GM19452 (cell line): ENCODE data around the gene NPR1.
A peak's percentile ranks its signal among the peaks of the same experiment; 100 is the strongest.
"Not testable (repeated sequence)": the region's sequence is repeated elsewhere in the genome, so short reads cannot be mapped to it uniquely, and the experiment has no call there.

Source experiments
- ATAC-seq: cut with Tn5 transposase; IDR thresholded peaks from one replicate; pipeline ENCODE4 v1.9.1; 2021; ENCODE audit not compliant: unreplicated experiment

The NPR1 gene

DNA sequence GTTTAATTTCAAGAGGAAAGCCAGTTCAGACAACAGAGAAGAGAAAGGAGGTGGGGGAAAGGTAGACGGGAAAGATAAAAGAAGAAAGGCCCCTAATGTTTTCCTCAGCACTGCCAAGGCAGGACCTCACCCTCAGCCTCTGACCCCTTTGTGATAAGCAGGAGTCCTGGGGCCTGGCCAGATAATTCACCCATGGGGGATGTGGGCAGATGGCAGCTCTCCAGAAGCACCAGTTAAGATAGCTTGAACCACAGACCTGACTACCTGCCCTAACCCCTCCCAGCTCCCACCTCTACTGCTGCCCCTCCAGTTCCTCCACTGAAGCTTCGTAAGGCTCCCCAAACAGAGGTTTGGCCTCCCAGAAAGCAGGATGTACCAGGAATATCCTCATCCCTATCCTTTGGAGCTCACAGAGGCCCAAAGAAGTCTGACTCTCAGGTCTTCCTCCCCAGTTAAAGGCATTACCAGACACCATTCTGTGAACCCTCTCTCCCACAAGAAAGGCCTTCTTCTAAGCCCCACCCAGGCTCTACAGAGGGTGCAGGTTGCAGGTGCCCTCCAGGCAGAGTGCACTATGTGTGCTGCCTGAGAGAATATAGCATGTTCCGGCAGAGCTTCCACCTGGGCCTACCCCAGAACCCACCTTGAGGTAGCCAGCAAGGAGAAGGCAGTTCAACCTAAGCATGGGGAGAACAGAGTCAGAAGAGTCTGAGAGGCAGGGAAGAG, 29.2 kb upstream of the NPR1 start:
- ATAC-seq, result no peak

GRCh38 chr1:153649863-153650235, 28.6 kb upstream of the NPR1 start:
- ATAC-seq, result no peak

DNA sequence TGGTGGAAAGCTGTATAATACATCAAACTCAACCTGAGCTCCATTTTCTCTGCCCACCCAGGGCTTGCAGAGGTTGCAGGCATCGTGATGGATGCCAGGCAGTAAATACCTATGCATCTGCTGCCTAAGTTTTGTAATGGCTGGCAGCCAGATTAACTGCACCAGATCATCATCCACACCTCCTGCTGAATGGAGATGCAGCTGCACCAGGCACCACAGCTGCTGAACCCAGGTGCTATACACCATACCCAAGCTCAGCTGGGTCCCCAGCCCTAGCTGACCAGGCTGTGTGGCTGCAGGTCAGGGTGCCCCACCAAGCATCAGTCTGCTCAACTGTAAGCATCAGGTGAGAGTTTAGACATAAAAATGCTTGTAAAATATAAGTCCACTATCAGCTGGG, 26.7 kb upstream of the NPR1 start:
- no peak for ATAC-seq

- no peak for ATAC-seq
Observed at GRCh38 chr1:153652805-153653500, 25.5 kb upstream of the NPR1 start.

- ATAC-seq, result no peak
Observed at GRCh38 chr1:153655333-153655732, 23.2 kb upstream of the NPR1 start.

- ATAC-seq, result peak; percentile 95
Observed at GRCh38 chr1:153658400-153659174, 19.9 kb upstream of the NPR1 start, which contains the start of gene SNAPIN. SNAPIN (plus strand) TSS chr1:153658703; CDS start chr1:153658744, 41 bp downstream.

DNA sequence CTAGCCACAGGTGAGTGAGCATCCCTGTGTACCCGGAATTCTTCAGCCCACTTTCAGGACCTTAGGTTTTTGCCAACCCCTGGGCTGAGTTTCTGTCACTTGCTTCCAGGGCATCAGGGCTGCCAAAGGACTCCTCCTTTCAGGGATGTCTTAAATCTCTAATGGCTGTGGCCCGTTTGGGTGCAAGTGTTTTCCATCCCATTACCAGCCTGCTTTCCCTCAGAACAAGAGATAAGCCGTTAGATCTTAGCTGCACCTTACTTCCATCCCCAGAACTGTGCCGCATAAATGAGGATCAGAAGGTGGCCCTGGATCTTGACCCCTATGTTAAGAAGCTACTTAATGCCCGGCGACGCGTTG, 19.3 kb upstream of the NPR1 start:
- ATAC-seq, result no peak

- ATAC-seq, result no peak
Observed at GRCh38 chr1:153659656-153660055, 18.8 kb upstream of the NPR1 start.

- no peak for ATAC-seq
Observed at GRCh38 chr1:153661111-153661708, 17.3 kb upstream of the NPR1 start.

DNA sequence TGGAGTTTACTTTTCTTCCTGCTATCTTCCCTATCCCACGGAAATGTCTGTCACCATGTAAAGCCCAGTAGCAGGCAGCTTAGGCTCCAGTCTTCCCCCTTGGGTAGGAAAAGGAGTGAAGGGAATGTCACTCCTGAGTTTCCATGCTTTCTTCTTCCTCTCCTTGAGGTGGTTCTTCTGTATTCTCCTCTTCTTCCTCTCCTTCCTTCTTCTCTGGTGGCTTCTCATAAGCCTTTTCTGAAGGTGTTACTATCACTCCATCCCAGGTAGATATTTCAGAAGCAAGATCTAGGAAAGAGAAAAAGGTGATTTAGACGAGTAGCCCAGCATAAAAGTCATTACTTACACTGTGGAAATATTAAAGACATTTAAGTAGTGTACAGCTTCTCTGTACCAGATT, 16.2 kb upstream of the NPR1 start:
- no peak for ATAC-seq

DNA sequence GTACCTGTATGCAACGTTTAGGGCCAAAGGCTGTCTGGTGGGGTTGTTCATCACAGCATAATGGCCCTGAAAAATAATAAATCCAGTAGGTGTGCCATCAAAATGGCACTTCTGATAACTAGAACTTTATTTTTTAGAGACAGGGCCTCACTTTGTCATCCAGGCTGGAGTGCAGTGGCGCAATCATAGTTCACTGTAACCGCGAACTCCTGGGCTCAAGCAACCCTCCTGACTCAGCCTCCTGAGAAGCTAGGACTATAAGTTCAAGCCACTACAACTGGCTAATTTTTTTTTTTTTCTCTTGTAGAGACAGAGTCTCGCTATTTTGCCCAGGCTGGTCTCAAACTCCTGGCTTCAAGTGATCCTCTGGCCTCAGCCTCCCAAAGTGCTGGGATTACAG, 15.3 kb upstream of the NPR1 start:
- ATAC-seq, result no peak

DNA sequence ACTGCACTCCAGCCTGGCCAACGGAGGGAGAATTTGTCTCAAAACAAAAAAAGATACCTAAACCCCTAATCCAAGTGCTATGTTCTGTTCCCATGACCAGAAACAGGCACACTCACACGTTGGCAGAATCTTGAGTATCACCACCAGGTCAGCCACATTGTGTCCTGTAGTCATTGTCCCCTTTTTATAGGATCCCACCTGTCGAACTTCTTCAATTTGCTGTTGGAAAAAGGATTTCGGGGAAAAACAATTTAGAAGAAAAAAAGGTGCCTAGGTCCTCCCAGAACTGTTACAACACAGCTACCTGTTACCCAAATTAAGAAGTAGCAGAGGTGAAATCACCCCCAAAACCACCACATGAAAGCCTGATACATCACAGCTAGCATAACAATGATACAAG, 11.0 kb upstream of the NPR1 start:
- no peak for ATAC-seq

- not testable (repeated sequence) for ATAC-seq
Observed at GRCh38 chr1:153668672-153669071, 9.8 kb upstream of the NPR1 start.

GRCh38 chr1:153669606-153670005, 8.9 kb upstream of the NPR1 start:
- ATAC-seq, result no peak

DNA sequence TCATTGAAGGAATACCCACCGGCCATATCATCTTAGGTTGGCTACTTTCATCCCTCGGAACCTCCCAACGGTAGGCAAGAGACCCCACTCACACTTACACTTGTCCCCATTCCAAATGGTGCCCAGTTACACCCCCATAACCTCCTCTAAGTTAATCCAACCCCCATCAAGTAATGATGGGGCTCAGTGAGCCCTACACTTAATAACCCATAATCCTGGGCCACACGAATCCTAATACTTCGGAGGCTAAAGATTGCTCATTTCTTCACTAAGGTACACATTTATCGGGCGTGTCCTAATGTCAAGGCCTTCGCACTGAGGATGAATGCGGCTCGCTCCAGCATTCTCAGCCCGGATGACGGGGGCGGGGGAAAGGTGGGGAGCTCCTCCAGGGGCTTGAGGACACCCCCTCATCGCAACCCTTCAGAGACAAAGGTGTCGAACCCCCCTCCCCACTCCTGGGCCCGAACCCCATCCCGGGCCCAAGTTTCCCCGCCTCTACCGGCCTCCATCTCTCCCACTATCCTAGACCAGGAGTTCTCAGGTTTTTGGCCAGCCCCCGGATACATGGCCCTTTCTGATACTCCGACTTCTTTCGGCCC, 8.1 kb upstream of the NPR1 start:
- no peak for ATAC-seq

DNA sequence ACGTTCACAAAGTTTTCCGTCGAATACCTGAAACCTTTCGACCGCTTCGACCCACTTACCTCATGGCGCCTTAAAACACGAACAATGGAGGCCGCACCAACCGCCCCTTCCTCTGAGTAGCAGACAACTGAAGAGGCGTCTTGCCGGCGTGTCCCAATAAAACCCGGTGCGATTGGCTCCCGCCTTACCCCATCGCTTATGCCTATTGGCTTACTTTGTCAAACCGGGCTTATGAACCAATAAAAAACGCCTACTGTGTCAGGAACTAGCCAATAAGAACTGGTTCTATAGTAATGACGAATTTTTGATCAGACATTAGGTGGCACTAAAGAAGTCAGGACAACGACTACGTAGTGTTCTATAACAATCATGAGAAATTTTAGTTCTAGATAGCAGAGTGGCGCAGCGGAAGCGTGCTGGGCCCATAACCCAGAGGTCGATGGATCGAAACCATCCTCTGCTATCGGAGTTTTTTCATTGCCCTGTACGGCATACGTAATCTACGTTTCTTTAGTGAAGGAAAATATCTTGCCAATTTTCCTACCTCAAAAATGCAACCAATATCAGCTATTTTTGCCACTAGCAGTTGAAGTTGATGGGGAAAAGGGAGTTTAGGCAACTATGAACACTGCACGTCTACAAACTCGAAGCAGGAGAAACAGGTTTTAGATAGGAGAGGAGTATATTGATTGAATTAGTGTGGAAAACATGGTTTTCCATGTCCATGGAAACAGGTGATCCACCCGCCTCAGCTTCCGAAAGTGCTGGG, 7.4 kb upstream of the NPR1 start, which contains the start of gene ILF2:
Gene ILF2, minus strand, starts transcription at position 135 of the 769 bp plus-strand sequence. Its CDS starts 71 bp downstream, at position 64.
- ATAC-seq, result peak; percentile 88

DNA sequence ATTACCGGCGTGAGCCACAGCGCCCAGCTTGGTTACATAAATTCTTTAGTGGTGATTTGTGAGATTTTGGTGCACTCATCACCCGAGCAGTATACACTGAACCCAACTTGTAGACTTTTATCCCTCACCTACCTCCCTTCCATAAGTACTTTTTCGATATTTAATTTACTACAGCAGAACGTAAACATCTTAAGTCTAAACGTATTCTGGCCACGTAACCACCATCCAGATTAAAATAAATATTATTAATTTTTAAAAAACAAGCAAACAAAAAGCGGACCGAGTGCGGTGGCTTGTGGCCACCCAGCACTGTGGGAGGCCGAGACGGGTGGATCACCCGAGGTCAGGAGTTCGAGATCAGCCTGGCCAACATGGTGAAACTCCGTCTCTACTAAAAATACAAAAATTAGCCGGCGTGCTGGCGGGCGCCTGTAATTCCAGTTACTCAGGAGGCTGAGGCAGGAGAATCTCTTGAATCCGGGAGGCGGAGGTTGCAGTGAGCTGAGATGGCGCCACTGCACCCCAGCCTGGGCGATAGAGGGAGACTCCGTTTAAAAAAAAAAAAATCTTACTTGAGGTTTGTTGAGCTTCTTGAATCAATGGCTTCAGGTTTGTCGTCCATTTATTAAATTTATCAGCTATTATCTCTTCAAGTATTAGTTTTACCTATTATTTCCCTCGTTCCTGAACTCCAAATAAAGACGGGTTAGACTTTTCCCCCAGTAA, 6.7 kb upstream of the NPR1 start:
- ATAC-seq, result peak; percentile 11

- no peak for ATAC-seq
Observed at GRCh38 chr1:153673511-153673910, 5.0 kb upstream of the NPR1 start.

DNA sequence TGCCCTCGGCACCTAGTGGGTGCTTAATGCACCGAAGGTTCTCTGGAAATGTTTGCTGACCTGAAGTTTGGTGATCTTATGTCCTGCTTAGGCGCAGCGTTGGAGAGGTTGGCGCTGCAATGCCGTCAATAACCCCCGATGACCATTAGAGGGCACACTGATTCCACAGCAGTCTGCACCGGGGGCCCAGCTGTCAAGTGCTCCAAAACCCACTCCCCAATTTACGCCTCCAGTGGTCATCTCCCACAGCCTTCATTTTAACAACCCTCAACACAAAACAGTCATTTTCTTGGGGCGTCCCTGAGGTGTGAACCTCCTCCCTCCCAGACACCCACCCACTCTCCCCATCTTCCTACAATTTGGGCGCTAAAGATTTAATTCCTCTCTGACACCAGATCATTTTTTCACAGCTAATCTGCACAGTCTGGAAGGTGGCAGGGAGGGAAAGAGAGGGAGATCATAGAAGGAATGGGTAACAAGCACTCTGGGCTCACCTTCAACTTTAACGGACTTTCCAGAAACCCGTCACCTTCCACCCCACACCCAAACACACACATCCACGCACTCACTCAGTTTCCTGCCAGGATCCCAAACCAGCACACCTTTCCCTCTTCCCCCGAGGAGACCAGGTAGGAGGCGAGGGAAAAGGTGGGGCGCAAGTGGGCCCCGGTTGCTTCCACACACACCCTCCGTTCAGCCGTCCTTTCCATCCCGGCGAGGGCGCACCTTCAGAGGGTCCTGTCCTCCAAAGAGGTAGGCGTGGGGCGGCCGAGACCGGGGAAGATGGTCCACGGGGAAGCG, 570 bp upstream of the NPR1 start:
- no peak for ATAC-seq
